ENCODE results near the gene DYNLRB1.
A peak's percentile ranks its signal among the peaks of the same experiment; 100 is the strongest.

DYNLRB1 gene

GRCh38 chr20:34581341-34582184 is 65.3 kb downstream of the DYNLRB1 start:
- TF ChIP-seq SIN3A (IDR thresholded peaks at IDR 0.05; ENCODE audit: borderline replicate concordance, insufficient read depth, low read length), result no peak
- peak in 1 of 2 experiments; percentile 38; a peak in 1 of 4 replicates for TF ChIP-seq REST (IDR thresholded peaks at IDR 0.05; ENCODE audit: insufficient read depth in 1 of 2, low read depth in 2 of 2, low read length in 2 of 2)
- TF ChIP-seq FOXP2 (optimal IDR thresholded peaks at IDR 0.05; ENCODE audit: borderline replicate concordance, extremely low read depth, extremely low read length, insufficient read depth), result no peak
- TF ChIP-seq POLR2AphosphoS5 (IDR thresholded peaks at IDR 0.05; ENCODE audit: low read depth, low read length), result no peak
- TF ChIP-seq TAF1 (IDR thresholded peaks at IDR 0.05; ENCODE audit: borderline replicate concordance, insufficient read depth, low read length), result no peak

DNA sequence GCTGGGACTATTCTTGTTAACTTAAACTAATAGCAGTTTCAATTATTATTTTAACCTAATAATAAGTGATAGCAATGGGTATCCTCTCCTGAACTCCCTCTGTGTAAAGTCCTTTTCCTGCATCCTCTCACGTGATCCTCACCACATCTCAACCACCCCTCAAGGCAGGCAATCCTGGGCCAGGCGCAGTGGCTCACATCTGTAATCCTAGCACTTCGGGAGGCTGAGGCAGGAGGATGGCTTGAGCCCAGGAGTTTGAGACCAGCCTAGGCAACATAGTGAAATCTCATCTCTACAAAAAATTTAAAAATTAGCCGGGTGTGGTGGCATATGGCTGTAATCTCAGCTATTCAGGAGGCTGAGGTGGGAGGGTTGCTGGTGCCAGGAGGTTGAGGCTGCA is 66.0 kb downstream of the DYNLRB1 start:
- TF ChIP-seq TAF1 (IDR thresholded peaks at IDR 0.05; ENCODE audit: borderline replicate concordance, insufficient read depth, low read length) (no peak), REST (IDR thresholded peaks at IDR 0.05; ENCODE audit: insufficient read depth in 1 of 2, low read depth in 2 of 2, low read length in 2 of 2) (no peak), POLR2AphosphoS5 (IDR thresholded peaks at IDR 0.05; ENCODE audit: low read depth, low read length) (no peak), SIN3A (IDR thresholded peaks at IDR 0.05; ENCODE audit: borderline replicate concordance, insufficient read depth, low read length) (no peak), FOXP2 (optimal IDR thresholded peaks at IDR 0.05; ENCODE audit: borderline replicate concordance, extremely low read depth, extremely low read length, insufficient read depth) (no peak)

- TF ChIP-seq POLR2AphosphoS5 (IDR thresholded peaks at IDR 0.05; ENCODE audit: low read depth, low read length), result no peak
- TF ChIP-seq FOXP2 (optimal IDR thresholded peaks at IDR 0.05; ENCODE audit: borderline replicate concordance, extremely low read depth, extremely low read length, insufficient read depth), result no peak
- TF ChIP-seq REST (IDR thresholded peaks at IDR 0.05; ENCODE audit: insufficient read depth in 1 of 2, low read depth in 2 of 2, low read length in 2 of 2), result no peak
- TF ChIP-seq SIN3A (IDR thresholded peaks at IDR 0.05; ENCODE audit: borderline replicate concordance, insufficient read depth, low read length), result no peak
- TF ChIP-seq TAF1 (IDR thresholded peaks at IDR 0.05; ENCODE audit: borderline replicate concordance, insufficient read depth, low read length), result no peak
Observed at GRCh38 chr20:34582911-34583310, 66.7 kb downstream of the DYNLRB1 start.

- no peak for TF ChIP-seq POLR2AphosphoS5 (IDR thresholded peaks at IDR 0.05; ENCODE audit: low read depth, low read length)
- TF ChIP-seq SIN3A (IDR thresholded peaks at IDR 0.05; ENCODE audit: borderline replicate concordance, insufficient read depth, low read length), result no peak
- TF ChIP-seq FOXP2 (optimal IDR thresholded peaks at IDR 0.05; ENCODE audit: borderline replicate concordance, extremely low read depth, extremely low read length, insufficient read depth), result no peak
- TF ChIP-seq REST (IDR thresholded peaks at IDR 0.05; ENCODE audit: insufficient read depth in 1 of 2, low read depth in 2 of 2, low read length in 2 of 2), result no peak
Observed at GRCh38 chr20:34583544-34583943, 67.3 kb downstream of the DYNLRB1 start.
